ENCODE data around the gene PCBP3. TPM values are rescaled to one million over a fixed set of nuclear protein-coding genes. Genes with fewer than 3 reads are reported as not detected.

PCBP3 gene
- total RNA-seq, 1 donor from 2014 or later: 72.7 TPM

GRCh38 chr21:45910155-45910547 is 266.6 kb downstream of the PCBP3 start:
- no peak overlapping the region for H3K4me3 Mint-ChIP-seq (ENCODE audit: unreplicated experiment)
- peaks cover 16% of the 10 kb centered on the region for H3K27me3 Mint-ChIP-seq (ENCODE audit: unreplicated experiment)
- H3K9me3 Mint-ChIP-seq (ENCODE audit: unreplicated experiment): peaks cover 5% of the 10 kb centered on the region
- H3K36me3 Mint-ChIP-seq (ENCODE audit: unreplicated experiment): peaks cover 7% of the 10 kb centered on the region
- H3K4me1 Mint-ChIP-seq (ENCODE audit: low read depth, unreplicated experiment): peaks cover 2% of the 10 kb centered on the region
- DNase-seq: no peak
- no peak for TF ChIP-seq CTCF (IDR thresholded peaks at IDR 0.05; ENCODE audit: partially characterized antibody, unreplicated experiment)
- H3K27ac Mint-ChIP-seq (ENCODE audit: unreplicated experiment): no peak overlapping the region

GRCh38 chr21:45910548-45911221 is 267.2 kb downstream of the PCBP3 start:
- Mint-ChIP-seq H3K4me3 (ENCODE audit: unreplicated experiment) (no peak overlapping the region), H3K27me3 (ENCODE audit: unreplicated experiment) (peaks cover 16% of the 10 kb centered on the region), H3K9me3 (ENCODE audit: unreplicated experiment) (peaks cover 5% of the 10 kb centered on the region), H3K36me3 (ENCODE audit: unreplicated experiment) (peaks cover 5% of the 10 kb centered on the region), H3K27ac (ENCODE audit: unreplicated experiment) (no peak overlapping the region), H3K4me1 (ENCODE audit: low read depth, unreplicated experiment) (peaks cover 2% of the 10 kb centered on the region)
- TF ChIP-seq CTCF (IDR thresholded peaks at IDR 0.05; ENCODE audit: partially characterized antibody, unreplicated experiment): no peak
- no peak for DNase-seq

GRCh38 chr21:45911806-45912325 is 268.3 kb downstream of the PCBP3 start:
- Mint-ChIP-seq H3K27ac (ENCODE audit: unreplicated experiment) (no peak overlapping the region), H3K9me3 (ENCODE audit: unreplicated experiment) (peaks cover 1% of the 10 kb centered on the region), H3K4me3 (ENCODE audit: unreplicated experiment) (no peak overlapping the region), H3K36me3 (ENCODE audit: unreplicated experiment) (no peaks in the 10 kb centered on the region), H3K4me1 (ENCODE audit: low read depth, unreplicated experiment) (peaks cover 2% of the 10 kb centered on the region), H3K27me3 (ENCODE audit: unreplicated experiment) (peaks cover 14% of the 10 kb centered on the region)
- DNase-seq: no peak
- TF ChIP-seq CTCF (IDR thresholded peaks at IDR 0.05; ENCODE audit: partially characterized antibody, unreplicated experiment): no peak

GRCh38 chr21:45912611-45913417 is 269.3 kb downstream of the PCBP3 start:
- Mint-ChIP-seq H3K9me3 (ENCODE audit: unreplicated experiment) (no peaks in the 10 kb centered on the region), H3K36me3 (ENCODE audit: unreplicated experiment) (no peaks in the 10 kb centered on the region), H3K4me1 (ENCODE audit: low read depth, unreplicated experiment) (peaks cover 5% of the 10 kb centered on the region), H3K27ac (ENCODE audit: unreplicated experiment) (no peak overlapping the region), H3K27me3 (ENCODE audit: unreplicated experiment) (peaks cover 12% of the 10 kb centered on the region), H3K4me3 (ENCODE audit: unreplicated experiment) (no peak overlapping the region)
- no peak for DNase-seq
- no peak for TF ChIP-seq CTCF (IDR thresholded peaks at IDR 0.05; ENCODE audit: partially characterized antibody, unreplicated experiment)

- Mint-ChIP-seq H3K9me3 (ENCODE audit: unreplicated experiment) (no peaks in the 10 kb centered on the region), H3K27ac (ENCODE audit: unreplicated experiment) (no peak overlapping the region), H3K4me1 (ENCODE audit: low read depth, unreplicated experiment) (peaks cover 5% of the 10 kb centered on the region), H3K4me3 (ENCODE audit: unreplicated experiment) (no peak overlapping the region), H3K27me3 (ENCODE audit: unreplicated experiment) (peaks cover 9% of the 10 kb centered on the region), H3K36me3 (ENCODE audit: unreplicated experiment) (no peaks in the 10 kb centered on the region)
- no peak for DNase-seq
- no peak for TF ChIP-seq CTCF (IDR thresholded peaks at IDR 0.05; ENCODE audit: partially characterized antibody, unreplicated experiment)
Measured at GRCh38 chr21:45913418-45913765, 269.9 kb downstream of the PCBP3 start.
